HG03575 (cell line): ENCODE data around the gene NRG2.

Source experiments
- ATAC-seq: cut with Tn5 transposase; IDR thresholded peaks from one replicate; pipeline ENCODE4 v1.9.1; 2021; ENCODE audit not compliant: unreplicated experiment, insufficient number of reproducible peaks, low FRiP score; ENCODE audit errors: extremely low read depth

Gene NRG2

DNA sequence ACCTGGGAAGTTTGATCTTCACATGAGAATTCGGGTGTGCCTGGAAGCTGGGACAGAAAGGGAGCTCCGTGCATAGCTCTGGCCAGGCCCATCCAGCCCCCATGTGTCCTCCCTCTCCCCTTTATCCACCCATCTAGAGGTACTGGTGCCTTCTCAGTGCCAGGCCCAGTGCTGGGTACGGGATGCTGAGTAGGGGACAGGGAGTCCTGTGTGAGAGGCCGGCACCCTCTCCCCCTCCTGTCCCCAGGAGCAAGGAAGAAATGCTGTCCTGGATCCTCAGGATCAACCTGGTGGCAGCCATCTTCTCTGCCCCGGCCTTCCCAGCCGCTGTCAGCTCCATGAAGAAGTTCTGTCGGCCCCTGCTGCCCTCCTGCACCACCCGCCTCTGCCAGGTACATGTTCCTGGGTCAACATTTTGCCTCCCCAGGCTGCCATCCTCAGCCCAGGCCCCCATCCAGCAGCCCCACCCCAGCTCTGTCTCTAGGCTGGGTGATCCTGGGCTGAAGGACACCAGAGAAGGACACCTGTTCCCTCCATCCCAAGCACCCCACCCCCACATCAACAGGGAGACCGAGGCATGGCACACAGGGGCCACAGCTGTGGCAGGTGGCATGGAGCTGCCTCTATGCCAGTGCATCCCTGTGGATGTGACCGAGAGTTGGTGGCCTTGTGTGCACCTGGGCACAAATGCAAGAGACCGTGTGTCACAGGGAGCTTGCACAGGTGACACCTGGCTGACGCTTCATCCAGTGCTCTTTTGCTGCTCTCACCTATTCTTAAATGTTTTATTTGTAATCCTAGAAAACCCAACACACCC, 204.5 kb downstream of the NRG2 start:
- no peak for ATAC-seq

DNA sequence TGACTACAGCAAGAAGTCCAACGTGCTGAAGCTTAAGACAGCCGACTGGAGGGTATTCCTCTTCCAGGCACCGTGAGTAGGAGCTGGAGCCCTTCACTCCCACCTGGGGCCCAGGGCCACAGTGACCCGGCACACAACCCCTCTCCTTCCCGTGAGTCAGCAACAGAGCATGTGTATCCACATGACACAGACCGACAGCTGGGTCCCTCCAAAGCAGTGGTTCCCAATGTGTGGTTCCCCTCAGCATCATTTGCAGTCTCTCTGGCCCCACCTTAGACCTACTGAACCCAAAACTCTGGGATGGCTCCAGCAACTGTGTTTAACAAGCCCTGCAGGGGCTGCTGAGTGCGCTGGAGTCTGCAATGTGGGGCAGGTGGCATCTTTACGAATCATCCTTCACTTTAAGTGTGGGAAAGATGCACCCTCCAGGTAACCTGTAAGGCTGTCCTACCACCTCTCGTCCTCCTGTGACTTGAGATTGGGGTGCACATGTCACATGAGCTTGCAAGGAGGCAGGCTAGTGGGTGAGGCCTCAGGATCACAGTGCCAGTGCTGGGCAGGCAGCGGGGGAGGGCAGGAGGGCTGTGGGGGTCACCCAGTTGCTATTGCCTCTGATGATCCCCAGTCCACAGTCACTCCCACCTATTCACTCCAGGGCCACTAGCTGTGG, 205.3 kb downstream of the NRG2 start:
- no peak for ATAC-seq

DNA sequence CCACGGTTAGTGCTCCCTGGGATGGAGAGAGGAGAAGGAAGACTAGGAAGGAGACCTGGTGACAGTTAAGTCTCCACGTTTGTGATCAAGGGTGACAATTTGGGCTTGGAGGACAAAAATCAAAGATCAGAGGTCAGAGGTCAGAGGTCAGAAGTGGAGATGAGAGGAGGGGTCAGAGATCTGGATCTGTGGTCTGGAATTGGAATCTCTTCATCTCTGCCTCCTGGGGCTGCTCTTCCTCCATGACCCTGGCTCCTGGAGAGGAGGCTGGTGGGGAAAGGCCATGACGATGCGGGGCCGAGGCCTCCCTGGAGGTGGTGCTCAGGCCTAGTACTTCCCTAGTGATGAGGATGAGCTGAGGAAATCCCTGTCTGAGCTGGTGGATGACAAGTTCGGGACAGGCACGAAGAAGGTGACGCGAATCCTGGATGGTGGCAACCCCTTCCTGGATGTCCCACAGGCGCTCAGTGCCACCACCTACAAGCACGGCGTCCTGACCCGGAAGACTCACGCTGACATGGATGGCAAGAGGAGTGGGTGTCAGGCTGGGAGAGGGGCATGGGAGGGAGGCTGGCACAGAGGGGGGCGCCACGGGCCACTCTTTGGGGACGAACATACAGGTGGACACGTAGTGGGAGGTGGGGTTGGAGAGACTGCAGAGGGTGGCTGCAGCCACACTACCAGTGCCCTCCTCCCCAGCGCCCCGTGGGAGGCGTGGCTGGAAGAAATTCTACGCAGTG, 206.5 kb downstream of the NRG2 start:
- ATAC-seq = no peak

DNA sequence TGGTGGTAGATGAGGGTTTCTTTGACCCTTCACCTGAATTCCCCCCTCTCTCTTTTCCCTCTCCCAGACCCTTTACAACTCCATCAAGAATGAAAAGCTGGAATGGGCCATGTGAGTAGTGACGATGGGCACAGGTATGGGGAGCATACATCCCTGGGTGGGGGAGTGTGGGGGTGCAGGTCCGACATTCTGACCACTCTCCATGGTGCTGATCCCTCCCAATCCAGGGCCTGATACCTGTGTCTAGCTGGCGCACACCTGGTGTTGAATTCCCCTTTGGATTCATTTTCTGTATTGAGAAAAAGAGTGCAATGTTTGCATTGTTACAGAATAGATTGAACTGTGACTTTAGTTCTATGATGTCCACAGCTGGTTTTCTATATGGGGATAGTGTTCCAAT, 207.4 kb downstream of the NRG2 start:
- ATAC-seq = no peak

DNA sequence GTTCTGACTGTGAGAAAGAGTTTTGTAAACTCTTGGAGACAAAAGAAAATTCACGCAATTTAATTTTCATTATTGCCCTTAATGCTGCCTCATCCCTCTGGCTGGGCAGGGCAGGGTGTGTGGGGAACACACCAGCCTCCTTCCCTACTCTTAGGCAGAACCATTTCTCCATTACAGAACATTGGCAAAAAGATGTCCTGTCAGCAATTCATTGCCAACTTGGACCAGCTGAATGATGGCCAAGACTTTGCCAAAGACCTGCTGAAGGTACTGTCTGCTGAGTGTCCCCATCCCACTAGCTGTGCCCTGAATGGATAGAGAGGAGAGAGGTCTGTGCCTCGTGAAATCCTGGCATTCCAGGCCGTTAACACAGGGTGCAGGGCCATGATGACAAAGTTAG, 209.6 kb downstream of the NRG2 start:
- no peak for ATAC-seq

DNA sequence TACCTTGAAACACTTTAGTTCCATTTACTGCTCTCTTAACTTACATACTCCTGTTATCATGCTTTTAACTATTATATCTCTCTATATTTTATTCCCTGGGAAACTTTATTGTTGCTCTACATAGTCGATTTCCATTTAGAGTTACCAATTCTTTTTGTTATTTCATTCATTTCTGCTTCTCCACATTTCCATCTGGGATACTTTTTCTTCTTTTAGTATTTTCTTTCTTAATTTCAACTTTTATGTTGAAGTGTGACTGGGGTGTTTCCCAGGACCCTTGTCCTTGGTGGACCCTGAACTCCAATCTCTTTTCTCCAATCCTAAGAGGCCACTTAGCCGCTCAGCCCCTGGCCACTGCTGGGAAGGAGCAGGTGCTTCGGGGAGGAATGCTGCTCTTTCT, 211.5 kb downstream of the NRG2 start:
- ATAC-seq = no peak

DNA sequence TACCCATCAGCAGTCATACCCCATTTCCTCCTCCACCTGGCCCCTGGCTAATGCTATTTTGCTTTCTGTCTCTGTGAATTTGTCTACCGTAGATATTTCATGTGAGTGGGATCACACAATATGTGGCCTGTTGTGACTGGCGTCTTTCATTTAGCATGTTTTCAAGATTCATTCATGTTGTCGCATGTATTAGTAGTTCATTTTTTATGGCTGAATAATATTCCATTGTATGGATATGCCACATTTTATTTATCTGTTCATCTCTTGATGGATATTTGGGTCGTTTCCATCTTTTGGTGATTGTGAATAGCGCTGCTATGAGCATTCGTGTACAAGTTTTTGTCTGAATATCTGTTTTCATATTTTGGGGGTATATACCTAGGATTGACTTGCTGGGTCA, 213.6 kb downstream of the NRG2 start:
- ATAC-seq = no peak

DNA sequence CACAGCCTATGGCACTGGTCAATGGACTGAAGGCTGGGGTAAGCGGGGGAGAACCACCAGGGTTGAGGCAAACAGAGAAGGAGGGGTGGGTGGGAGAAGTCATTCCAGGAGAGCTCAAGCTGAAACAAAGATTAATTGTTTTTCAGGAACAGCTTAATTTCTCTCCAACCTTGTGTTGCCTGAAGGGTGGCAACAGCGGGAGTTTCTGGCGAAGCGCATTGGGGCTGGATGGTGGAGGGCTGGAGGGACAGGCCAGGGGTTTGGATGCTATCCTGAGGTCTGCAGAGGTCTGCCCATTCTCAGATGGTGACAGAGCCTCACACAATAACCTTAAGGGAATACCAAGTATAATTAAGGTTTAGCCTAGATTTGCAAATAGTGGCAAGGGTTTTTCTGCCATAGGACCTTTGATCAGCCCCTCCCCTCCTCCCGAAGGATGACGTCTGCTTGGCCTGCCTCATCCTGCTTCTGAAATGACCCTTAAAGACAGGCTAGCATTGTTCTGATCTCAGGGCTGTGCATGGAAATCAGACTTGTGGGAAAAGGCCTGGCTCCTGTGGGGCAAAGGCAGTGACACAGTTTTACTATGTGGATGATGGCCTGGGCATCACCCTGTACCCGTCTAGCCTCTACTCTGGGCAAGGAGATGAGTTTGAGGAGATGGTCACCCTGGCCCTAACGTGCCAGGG, 214.7 kb downstream of the NRG2 start:
- ATAC-seq = no peak

DNA sequence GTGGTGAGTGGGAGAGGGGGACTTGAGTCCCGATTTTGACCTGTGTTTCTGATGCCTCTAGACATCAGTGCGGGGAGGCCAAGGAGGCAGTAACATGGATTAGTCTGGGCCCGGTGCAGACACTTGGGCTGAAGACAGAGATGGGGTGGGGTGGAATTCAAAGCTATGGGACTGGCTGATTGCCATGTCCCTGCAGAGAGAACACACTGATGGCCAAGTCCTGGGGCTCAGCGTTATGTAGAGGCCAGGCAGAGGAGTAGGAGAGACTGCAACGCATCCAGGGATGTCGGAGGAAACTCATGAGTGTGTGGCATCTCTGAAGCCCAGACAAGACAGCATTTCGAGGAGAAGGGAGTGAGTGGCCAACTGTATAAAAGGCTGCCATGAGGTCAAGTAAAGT, 217.4 kb downstream of the NRG2 start:
- no peak for ATAC-seq

DNA sequence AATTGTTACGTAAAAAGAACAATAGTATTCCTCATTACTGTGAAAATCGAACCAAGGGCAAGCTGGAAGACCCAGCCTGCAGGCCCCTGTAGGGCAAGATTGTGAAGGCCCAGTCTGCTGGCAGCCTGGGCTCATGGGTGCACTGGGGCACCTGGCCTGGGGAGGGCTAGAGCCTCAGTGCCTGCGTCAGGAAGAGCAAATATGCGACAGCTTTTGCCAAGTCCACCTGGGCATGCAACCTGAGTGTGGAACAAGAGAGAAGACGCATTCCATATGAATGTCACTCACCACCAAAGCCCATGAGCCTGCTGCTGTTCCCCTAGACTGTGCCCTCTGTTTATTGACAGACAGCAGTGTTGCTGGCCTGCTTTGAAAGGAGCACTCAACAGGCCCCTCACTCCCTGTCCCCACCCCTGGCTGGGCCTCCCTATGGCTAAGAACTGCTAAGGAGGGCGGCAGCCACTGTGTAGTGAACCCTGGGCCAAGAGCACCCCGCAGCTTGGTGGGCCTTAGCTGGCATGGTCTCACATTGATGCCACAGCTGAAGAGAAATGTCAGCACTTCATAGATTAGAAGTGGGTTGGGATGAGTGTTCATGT, 219.2 kb downstream of the NRG2 start:
- no peak for ATAC-seq

DNA sequence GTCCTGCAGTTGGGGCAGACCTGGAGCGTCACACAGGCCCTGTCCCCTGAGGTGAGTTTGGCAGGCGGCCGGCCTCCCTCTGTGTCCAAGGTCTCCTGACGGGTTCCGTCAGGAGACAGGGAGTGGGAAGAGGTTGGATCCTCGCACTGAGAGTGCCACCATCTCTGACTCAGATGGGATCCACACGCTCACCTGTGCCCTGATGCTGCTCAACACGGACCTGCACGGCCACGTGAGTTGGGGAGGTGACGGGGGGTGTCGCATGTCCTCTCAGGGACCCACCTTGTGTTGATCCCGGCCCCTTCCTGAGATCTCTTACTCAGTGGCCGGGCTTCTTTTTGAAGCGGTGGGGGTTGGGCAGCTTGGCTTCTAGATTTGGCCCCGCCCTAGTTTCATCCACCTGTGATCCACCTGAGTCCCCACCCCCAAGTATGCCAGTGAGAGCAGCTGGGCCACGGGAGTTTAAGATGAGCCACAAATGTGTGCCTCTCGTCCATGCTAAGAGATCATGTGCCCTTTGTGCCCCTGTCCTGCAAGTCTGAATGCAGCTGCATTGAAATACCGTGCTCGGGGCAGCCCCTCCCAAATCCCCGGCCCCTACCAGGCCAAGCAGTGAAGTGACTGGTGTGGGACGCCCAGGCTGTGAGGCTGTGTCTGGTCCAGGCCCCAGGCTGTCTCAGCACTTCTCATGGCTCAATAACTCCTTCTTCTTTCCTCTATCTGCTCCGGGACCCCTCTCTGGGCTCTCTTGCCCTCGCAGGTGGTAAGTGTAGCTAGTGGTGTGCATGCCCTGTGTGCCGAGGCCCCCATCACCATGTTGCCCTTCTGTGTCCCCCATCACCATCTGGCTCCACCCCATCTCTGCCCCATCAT, 220.3 kb downstream of the NRG2 start:
- no peak for ATAC-seq

DNA sequence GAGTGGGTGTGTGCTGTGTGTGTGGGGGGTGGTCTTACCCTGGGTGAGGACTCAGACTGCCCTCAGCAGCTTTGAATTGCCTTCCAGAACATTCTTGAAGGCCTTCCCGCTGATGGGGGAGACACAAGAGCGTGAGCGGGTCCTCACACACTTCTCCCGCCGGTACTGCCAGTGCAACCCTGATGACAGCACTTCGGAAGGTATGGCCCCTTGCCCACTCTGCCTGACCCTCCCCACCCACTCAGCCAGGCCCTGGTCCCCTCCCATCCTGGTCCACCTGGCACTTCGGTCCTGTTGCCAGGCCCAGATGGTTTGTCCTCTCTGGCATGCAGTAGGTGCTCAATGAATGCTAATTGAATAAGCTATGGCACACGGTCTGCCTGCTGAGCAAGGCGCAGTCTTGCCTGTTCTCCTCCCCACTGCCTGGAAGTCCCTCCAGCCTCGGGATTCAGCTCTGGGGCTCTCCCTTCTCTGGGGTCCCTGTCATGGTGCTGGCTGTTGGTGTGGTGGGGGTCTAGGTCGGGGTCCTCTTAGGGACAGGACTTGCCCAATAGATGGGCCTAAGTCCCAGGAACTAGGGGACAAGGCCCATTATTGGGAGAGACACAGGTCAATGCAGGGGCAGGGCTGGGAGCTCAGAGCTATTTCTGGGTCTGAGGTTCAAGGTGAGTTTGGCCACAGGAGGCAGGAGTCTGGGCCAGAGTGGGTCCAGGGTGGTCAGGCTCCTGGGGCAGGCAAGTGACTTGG, 221.1 kb downstream of the NRG2 start:
- ATAC-seq = no peak

DNA sequence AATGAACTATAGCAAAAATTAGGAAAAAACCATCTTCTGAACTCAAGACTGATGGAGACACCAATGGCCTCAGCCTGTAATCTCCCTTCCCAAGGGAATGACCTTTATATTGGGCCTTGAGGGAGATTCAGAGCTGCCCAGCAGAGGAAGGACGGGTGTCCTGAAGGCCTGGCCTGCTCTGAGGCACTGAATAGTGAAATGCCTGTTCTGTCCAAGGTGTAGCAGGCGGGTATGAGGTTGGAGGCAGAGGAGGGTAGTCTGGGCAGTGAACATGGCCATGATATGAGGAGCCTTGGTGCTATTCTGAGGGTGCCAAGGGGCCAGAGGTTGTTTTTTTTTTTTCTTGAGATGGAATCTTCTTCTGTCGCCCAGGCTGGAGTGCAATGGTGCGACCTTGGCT, 222.5 kb downstream of the NRG2 start:
- ATAC-seq = no peak

DNA sequence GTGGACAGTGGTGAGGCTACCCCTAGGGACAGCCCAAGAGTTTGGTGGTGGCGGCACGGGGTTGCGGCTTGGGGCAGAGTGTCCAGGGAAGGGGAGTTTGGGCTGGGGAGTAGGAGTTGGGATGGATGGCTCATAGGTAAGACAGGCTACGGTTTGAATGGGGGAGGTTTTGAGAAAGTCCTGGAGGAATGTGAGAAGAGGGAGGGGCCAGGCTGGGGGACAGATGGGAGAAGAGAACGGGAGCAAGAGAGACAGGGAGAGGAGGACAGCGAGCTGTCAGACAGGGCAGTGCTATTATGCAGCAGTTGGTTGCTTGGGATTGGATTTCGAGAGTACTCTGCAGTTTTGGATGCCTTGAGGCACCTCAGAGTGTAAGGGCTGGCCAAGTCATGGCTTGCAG, 223.0 kb downstream of the NRG2 start:
- no peak for ATAC-seq

DNA sequence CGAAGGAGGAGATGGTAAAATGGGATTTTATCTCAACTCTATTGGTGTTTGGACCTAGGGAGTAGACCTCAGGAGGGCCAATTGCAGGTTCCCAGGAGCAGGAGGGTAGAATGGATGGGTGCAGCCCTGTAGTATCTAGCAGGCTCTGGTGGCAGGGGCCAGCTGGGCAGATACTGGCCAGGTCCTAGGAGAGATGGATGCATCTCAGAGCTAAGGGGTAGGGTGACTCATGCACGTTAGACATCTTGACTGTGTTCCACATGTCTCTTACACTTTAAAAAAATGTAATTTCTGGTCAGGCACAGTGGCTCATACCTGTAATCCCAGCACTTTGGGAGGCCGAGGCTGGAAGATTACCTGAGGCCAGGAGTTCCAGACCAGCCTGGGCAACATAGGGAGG, 225.1 kb downstream of the NRG2 start:
- ATAC-seq = no peak

DNA sequence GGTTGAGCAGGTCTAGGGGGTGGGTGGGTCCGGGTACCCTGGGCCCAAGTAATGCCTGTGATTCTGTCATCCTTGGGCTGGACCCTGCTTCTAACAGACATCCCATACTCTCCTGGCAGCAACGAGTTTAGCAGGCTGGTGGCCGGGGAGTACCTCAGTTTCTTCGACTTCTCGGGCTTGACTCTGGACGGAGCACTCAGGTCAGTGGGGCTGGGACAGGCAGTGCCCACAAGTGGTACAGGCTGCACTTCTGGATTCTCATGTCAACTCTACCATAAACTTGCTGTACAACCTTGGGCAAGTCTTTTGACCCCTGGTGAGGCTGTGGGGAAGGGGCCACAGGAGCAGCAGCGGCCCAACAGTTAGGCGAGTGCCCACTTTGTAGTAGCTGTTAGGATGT, 225.7 kb downstream of the NRG2 start:
- no peak for ATAC-seq

DNA sequence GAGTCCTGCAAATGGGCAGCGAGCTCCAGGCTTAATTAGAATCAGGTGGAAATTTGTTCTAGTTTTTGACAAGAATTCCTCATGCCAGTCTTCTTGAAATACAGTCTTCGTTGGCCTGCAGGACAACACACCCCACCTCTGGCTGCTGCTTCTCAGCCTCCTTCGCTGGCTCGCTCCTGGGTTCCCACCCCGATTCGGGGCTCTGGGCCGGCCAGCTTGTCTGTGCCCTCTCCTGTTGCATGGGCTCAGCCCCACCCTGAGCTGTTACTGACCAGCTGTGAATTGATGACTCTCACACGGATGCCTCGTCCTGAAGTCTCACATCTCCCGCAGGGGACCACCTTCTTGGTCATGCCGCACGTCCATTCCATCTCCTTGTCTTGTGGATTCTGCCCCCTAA, 226.5 kb downstream of the NRG2 start:
- no peak for ATAC-seq
